Activated CD8-positive, alpha-beta memory T cell treated with anti-CD3 and anti-CD28 coated beads for 1 hour (primary cell): ENCODE results near the gene NSMCE4A.
"Not testable (repeated sequence)": the region's sequence is repeated elsewhere in the genome, so short reads cannot be mapped to it uniquely, and the experiment has no call there.

Experiments used
- DNase-seq, 2 donors: peaks; one replicate each; pipeline ENCODE4 v3.0.0-alpha.2; 2020; ENCODE audit warnings: low read depth in 1 of 2; ENCODE audit errors: extremely low read depth in 1 of 2

NSMCE4A gene

DNA sequence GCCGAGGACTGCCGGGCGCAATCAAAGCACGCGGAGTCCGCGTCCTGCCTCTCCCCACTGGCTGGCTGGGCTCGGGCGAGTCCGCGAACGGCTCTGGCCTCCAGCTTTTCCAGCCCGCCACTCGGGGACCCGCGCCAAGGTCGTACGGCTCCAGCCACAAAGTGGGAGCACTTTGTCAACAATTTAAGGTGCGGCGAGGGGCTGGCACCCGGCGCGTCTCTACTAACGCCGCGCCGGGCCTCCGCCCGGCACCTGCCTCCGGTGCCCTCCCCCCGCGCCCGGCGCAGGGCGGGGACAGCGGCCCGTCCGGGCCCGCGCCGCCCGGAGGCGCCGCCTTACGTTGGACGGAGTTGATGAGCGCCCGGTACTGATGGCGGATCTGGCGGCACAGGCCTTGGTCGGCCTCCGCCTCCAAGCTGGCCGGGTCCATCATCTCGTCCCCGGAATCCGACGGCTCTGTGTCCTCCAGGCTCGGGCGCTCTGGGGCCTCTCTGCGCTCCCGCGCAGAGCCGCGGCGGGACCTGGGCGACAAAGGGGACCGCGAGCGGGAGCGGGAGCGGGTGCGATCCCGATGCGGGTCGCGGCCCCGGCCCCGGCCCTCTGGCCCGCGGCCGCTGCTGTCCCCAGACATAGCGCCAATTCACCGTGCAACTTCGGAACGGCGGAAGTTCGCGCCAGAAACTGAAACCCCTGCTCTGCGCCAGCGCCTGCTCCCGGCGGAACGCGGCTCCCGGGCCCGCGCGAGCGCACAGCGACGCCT, at the start of gene NSMCE4A:
Gene NSMCE4A (minus strand): TSS at position 683 of the 760 bp plus-strand sequence. CDS start 52 bp downstream, at position 631.
- peak; percentile 19 to 58 for DNase-seq

DNA sequence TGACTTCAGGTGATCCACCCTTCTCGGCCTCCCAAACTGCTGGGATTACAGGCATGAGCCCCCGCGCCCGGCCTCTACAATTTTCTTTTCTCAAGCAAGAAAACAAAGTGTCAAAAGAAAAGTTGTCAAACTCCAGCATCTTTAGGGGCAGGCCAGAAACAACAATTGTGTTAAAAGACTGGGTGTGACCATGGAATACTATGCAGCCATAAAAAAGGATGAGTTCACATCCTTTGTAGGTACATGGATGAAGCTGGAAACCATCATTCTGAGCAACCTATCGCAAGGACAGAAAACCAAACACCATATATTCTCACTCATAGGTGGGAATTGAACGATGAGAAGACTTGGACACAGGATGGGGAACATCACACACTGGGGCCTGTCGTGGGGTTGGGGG, 48.2 kb upstream of the NSMCE4A start:
- not testable (repeated sequence) for DNase-seq

DNA sequence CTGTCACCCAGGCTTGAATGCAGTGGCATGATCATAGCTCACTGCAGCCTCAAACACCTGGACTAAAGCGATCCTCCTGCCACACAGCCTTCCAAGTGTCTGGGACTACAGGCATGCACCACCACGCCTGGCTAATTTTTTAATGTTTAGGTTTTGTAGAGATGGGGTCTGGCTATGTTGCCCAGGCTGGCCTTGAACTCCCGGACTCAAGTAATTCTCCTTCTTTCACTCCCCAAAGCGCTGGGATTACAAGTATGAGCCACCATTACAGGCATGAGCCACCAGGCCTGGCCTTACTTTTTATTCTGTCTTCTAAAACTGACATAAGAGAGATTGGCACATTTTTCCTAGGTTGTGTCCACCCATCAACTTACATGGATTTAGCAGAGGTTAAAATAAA, 47.3 kb upstream of the NSMCE4A start:
- no peak for DNase-seq

DNA sequence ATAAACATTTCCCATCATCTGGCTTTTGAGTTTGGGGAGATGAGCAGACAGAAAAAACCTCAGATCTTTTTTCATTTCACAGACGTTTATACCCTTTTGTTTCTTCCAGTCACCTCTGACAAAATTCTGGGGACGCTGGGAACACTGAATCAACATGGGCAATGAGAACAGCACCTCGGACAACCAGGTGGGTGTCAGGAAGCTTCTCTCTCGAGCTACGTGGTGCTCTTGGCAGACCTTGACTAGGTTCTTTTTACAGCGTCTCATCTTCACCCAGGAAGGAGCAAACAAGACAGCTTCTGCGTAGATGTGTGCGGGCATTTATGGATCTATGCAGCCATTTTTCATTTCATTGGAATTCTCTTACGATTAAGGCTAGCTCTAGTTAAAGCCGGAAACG, 46.8 kb upstream of the NSMCE4A start:
- no peak for DNase-seq

GRCh38 chr10:122021379-122021778, 46.4 kb upstream of the NSMCE4A start:
- DNase-seq, result no peak

GRCh38 chr10:122020226-122020625, 45.2 kb upstream of the NSMCE4A start:
- no peak for DNase-seq

GRCh38 chr10:122019414-122019975, 44.5 kb upstream of the NSMCE4A start:
- DNase-seq, result no peak

DNA sequence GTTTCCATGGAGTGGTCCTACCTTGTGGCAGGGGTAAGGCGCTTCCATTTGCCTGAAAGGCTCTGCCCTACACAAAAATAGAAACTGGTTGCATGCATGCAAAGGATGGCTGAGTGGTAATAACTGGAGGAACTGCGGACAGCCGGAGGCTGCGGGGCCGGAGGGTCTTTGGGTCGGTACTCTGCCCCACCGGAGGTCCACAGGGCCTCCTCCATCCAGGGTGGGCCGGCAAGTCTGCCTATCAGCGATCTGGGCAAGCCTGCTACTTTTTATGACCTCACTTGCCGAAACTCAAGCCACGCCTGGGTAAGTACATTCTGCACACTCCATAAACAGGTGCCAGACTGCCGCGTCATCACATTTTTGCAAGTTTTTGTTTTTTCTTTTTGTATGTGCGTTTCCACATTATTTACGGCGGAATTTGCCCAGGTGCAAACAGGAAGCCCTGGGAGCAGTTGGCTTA, 44.0 kb upstream of the NSMCE4A start:
- no peak for DNase-seq

DNA sequence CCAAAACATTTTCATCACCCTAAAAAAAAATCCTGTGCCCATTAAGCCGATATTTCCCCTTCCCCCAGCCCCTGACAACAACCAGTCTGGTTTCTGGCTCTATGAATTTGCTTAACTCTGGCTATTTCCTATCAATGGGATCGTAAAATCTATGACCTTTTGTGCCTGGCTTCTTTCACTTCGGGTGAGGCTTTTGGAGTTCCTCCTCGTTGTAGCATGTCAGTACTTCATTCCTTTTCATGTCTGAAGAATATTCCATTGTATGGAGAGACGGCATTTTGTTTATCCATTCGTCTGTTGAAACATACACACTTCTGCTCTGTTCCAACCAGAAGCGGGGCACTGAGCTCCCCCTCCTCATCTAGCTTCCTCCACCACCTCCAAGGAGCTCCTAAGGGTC, 43.5 kb upstream of the NSMCE4A start:
- no peak for DNase-seq

DNA sequence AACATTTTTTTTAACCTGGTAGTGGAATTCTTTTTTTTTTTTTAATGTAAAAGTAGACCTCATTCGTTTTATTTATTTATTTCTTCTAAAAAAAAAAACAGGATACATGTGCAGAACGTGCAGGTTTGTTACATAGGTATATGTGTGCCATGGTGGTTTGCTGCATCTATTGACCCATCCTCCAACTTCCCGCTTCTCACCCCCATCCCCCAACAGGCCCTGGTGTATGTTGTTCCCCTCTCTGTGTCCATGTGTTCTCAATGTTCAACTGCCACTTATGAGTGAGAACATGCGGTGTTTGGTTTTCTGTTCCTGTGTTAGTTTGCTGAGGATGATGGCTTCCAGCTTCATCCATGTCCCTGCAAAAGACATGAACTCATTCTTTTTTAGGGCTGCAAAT, 42.9 kb upstream of the NSMCE4A start:
- DNase-seq, result not testable (repeated sequence)

DNA sequence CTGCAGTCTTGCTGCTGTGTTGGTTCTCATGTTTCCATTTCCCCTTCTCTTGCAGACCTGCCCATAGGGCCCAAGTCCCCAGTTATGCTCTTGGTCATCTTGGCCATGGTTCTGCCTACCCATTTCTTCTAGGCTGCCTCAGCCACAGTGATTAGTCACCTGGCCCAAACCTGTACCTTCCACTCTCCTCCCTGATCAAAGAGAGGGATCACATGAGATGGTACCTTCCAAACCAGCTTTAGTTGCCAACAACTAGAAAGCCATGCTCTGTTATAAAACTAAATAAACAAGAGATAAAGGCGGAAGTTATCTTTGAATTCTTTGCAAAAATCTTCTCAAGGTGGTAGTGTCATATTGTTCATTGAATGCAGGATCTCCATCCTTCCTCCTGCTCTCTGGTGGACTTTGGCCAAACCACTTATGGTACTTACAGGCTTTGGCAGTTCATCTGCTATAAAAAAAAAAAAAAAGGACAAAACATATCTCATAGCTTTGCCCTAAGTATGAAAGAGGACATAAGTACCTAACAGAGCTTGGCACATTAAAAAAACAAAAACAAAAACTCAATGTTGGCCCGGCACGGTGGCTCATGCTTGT, 39.7 kb upstream of the NSMCE4A start:
- no peak for DNase-seq

DNA sequence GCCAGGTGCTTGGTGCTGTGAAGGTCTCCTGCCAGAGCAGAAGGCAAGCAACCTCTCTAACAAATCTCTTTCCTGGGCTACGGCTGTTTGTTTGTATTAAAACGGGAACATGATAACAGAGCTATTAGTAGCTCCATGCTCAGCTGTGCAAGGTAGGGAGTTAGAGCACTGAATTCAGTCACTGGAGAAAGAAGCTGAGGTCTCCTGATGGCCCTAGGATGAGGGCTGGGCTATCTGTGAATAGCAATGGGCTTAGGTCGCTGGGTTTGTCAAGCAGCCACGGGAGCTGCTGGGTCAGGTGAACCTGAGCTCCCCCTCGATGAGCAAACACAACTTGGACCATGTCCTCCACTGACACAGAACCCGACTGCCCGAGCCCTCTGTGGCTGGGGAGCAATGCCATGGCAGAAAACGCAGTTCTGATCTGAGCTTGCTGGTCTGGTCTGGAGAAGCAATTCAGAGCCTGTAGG, 38.3 kb upstream of the NSMCE4A start:
- DNase-seq, result no peak

DNA sequence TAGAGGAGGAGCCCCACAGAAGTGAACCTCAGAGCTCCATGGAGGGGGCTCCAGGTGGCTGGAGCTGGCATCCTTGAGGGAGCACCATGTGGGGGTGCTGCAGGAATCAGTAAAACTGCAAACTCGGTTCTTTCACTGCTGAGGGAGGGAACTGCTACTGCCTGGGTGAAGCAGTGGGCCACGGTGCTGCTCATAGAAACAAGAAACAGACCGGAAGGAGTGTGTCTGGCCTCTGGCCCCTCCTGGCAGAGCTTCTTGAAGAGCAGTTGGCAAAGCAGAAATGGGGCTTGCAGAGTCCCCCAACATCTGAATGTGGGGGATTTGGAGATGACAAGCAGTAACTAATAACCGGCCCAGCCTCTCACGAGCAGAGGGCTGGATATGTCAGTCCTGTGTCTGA, 37.7 kb upstream of the NSMCE4A start:
- DNase-seq, result no peak

- DNase-seq, result no peak
These were observed 35.5 kb upstream of the NSMCE4A start for GRCh38 chr10:122010405-122011050.

DNA sequence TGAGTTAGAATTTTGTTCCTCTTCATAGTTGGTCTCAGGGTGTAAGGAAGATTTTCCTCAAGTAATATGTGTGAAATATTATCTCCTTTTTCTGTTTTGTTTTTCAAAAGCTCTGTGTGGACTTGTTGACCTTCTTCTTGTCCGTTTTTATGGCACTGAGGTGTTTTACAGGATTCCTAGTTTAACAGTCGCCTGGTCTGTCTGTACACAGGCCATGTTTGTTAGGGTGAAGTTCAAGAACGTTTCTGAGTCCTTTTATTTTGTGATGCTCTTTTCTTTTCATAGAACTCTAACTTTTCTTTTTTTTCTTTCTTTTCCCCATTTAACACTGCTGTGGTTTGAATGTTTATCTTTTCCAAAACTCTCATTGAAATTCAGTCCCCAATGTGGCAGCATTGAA, 32.4 kb upstream of the NSMCE4A start:
- DNase-seq, result no peak

DNA sequence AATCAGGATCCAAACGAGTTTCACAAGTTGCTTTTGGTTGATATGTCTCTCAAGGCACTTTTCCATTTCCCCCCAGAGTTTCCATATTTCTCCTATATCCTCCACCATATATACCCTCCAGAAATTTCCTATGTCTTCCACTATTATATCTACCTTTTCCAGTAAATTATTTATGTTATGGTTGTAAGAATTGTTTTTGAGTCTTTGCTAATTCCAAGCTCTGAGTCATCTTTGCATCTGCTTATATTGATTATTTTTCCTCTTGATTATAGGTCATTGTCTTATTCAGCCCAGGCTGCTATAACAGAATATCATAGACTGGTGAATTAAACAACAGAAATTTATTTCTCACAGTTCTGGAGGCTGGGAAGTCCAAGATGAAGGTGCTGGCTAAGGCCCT, 26.7 kb upstream of the NSMCE4A start:
- no peak for DNase-seq

DNA sequence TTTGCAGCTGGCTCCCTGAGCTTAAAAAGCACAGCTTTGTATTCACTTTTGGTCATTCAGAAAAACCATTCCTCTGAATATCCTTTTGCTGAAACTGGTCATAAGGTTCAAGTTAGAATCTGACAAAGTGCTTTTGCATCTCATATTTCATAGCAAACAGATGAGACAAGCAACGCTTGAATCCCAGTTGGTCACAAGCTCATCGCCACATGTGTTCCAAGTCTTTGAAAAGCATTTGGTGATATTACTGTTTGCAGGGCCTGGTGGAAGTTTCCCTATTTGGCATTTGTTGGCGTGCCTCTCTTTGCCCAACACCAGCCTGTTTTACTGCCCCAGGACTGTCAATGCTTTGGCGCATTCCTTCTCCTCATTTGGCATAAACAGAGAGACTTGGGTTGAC, 24.3 kb upstream of the NSMCE4A start:
- DNase-seq, result no peak

GRCh38 chr10:121998462-121998861, 23.4 kb upstream of the NSMCE4A start:
- no peak for DNase-seq

- no peak for DNase-seq
These were observed 19.5 kb upstream of the NSMCE4A start for GRCh38 chr10:121994429-121994941.

DNA sequence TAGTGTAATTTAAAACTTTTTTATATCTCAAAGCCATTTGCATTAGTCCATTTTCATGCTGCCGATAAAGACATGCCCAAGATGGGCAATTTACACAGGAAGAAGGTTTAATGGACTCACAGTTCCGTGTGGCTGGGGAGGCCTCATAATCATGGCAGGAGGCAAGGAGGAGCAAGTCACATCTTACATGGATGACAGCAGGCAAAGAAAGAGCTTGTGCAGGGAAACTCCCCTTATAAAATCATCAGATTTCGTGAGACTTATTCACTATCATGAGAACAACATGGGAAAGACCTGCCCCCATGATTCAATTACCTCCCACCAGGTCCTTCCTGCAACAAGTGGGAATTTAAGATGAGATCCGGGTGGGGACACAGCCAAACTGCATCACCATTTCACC, 16.7 kb upstream of the NSMCE4A start:
- not testable (repeated sequence) for DNase-seq

DNA sequence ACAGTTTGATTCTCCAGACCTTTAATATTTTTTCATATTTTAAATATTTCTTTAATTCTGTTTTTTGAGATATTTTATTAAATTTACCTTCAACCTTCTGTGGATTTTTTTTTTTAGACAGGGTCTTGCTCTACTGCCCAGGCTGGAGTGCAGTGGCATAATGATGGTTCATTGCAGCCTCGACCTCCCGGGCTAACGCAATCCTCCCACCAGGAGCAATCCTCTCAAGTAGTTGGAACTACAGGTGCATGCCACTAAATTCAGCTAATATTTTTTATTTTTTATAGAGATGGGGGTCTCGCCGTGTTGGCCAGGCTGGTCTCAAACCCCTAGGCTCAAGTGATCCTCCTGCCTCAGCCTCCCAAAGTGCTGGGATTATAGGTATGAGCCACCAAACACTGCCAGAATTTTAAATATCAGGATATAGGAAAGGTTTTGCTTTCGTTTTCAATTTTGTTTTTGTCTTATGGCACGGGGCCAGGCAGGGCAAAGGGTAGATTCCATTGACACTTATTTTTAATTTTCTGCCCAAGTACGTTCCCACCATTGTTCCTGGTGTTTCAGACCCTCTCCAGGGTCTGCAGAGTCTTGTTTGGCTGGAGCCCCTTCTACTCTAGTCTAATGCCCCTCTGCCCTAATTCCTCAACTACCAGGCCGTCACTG, 15.1 kb upstream of the NSMCE4A start:
- DNase-seq, result no peak
